A549 (cell line): ENCODE results near the gene RNASEH1.

Source experiments
- CHD2 ChIP-seq: fragments of 150-350 bp; IDR thresholded peaks from 2 replicates; pipeline ENCODE4 v1.6.1; 2014; ENCODE audit warnings: low read length; ENCODE audit not compliant: partially characterized antibody
- EHMT2 ChIP-seq: fragments of 200-600 bp; sonication (generic); IDR thresholded peaks from 2 replicates; pipeline ENCODE4 v1.6.1; 2016; ENCODE audit warnings: antibody characterized with exemption, low read depth, mild to moderate bottlenecking, moderate library complexity
- ESRRA ChIP-seq: fragments of 150-350 bp; IDR thresholded peaks from 2 replicates; pipeline ENCODE4 v1.6.1; 2014; ENCODE audit warnings: mild to moderate bottlenecking, low read length, borderline replicate concordance
- KDM1A ChIP-seq: fragments of 200-600 bp; sonication (generic); IDR thresholded peaks from 2 replicates; pipeline ENCODE4 v1.6.1; 2016; ENCODE audit warnings: low read depth, mild to moderate bottlenecking
- MAZ ChIP-seq: fragments of 150-350 bp; IDR thresholded peaks from 2 replicates; pipeline ENCODE4 v1.6.1; 2014; ENCODE audit warnings: antibody characterized with exemption, low read depth, low read length, borderline replicate concordance
- POLR2A ChIP-seq: IDR thresholded peaks from 2 replicates; pipeline ENCODE4 v1.6.1; 2012; ENCODE audit warnings: mild to moderate bottlenecking, low read length
- RAD21 ChIP-seq, 2 experiments: fragments of >200 bp in 1 of 2; sonication (Bioruptor Twin) in 1 of 2; formaldehyde crosslinking in 1 of 2; IDR thresholded peaks in 1 of 2; conservative IDR thresholded peaks in 1 of 2; 2 replicates in 1 of 2; 3 replicates in 1 of 2; pipeline ENCODE4 v1.6.1; 2012 to 2018; ENCODE audit warnings: inconsistent platforms in 1 of 2
- TP53 ChIP-seq: fragments of 250-450 bp; sonication (Bioruptor Pico); IDR thresholded peaks from 2 replicates; pipeline ENCODE4 v1.5.0; 2021; ENCODE audit warnings: mild to moderate bottlenecking, moderate library complexity
- TF ChIP-seq, protein P1 (sequence below): fragments of >200 bp; sonication (Bioruptor Twin); formaldehyde crosslinking; IDR thresholded peaks from 3 replicates; pipeline ENCODE4 v1.5.1; 2016
- TF ChIP-seq, protein P2 (sequence below): fragments of 200-600 bp; sonication (generic); IDR thresholded peaks from 2 replicates; pipeline ENCODE4 v1.6.1; 2016; ENCODE audit warnings: antibody characterized with exemption, mild to moderate bottlenecking, moderate library complexity

DNA sequence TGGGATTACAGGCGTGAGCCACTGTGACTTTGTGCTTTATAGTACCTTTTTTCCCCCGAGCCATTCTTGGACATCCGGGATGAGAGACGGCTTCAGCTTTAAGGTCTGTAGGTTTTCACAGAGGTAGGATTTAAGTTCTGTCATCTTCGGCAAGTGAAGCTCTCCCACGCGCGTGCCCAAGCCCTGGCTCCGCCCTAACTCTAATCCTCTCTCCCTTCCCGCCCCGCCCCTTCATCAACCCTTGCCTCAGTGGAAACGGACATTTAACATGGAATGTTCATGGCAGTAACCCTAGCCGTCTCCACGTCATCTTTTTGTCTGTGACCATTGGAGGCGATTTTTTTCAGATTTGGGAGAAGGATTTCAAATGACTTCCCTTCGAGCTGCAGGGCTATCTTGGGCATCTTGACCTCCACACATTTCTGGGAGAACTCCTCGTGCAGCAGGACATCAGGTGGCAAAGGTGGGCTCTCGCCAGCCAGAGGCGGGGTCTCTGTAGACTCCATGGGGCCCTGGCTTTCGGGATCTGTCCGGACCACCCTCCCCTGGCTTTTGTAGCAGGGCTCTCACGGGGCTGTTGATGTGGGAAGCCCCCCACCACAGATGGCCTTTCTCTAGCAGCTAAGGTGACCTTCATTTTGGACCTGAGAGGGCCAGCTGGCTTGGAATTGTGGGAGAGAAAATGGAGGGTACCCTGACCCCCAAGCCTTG, 43.6 kb upstream of the RNASEH1 start:
- TF ChIP-seq ESRRA (no peak), KDM1A (no peak), TP53 (CRISPR knock-in tag) (no peak), POLR2A (no peak), EHMT2 (no peak), RAD21 (conservative IDR thresholded peaks at IDR 0.05 in 1 of 2, IDR thresholded peaks at IDR 0.05 in 1 of 2) (no peak), MAZ (no peak), CHD2 (no peak)
- TF ChIP-seq, protein P1, sequence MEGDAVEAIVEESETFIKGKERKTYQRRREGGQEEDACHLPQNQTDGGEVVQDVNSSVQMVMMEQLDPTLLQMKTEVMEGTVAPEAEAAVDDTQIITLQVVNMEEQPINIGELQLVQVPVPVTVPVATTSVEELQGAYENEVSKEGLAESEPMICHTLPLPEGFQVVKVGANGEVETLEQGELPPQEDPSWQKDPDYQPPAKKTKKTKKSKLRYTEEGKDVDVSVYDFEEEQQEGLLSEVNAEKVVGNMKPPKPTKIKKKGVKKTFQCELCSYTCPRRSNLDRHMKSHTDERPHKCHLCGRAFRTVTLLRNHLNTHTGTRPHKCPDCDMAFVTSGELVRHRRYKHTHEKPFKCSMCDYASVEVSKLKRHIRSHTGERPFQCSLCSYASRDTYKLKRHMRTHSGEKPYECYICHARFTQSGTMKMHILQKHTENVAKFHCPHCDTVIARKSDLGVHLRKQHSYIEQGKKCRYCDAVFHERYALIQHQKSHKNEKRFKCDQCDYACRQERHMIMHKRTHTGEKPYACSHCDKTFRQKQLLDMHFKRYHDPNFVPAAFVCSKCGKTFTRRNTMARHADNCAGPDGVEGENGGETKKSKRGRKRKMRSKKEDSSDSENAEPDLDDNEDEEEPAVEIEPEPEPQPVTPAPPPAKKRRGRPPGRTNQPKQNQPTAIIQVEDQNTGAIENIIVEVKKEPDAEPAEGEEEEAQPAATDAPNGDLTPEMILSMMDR, result no peak
- TF ChIP-seq, protein P2, sequence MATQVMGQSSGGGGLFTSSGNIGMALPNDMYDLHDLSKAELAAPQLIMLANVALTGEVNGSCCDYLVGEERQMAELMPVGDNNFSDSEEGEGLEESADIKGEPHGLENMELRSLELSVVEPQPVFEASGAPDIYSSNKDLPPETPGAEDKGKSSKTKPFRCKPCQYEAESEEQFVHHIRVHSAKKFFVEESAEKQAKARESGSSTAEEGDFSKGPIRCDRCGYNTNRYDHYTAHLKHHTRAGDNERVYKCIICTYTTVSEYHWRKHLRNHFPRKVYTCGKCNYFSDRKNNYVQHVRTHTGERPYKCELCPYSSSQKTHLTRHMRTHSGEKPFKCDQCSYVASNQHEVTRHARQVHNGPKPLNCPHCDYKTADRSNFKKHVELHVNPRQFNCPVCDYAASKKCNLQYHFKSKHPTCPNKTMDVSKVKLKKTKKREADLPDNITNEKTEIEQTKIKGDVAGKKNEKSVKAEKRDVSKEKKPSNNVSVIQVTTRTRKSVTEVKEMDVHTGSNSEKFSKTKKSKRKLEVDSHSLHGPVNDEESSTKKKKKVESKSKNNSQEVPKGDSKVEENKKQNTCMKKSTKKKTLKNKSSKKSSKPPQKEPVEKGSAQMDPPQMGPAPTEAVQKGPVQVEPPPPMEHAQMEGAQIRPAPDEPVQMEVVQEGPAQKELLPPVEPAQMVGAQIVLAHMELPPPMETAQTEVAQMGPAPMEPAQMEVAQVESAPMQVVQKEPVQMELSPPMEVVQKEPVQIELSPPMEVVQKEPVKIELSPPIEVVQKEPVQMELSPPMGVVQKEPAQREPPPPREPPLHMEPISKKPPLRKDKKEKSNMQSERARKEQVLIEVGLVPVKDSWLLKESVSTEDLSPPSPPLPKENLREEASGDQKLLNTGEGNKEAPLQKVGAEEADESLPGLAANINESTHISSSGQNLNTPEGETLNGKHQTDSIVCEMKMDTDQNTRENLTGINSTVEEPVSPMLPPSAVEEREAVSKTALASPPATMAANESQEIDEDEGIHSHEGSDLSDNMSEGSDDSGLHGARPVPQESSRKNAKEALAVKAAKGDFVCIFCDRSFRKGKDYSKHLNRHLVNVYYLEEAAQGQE, result no peak
